Stimulated activated CD4-positive, alpha-beta T cell treated with anti-CD3 and anti-CD28 coated beads, TNF-alpha, amount 100 ng/mL, for 24 hours (primary cell): Measurements from ENCODE around the gene SMAD3.

ENCODE experiments used
- DNase-seq, 3 experiments: peaks; one replicate each; pipeline ENCODE4 v3.0.0-alpha.2; 2020; ENCODE audit warnings: low read depth in 3 of 3

Gene SMAD3

GRCh38 chr15:67196672-67197363 lies 131.4 kb downstream of the SMAD3 start:
- no peak for DNase-seq

- DNase-seq, result no peak
These were observed 131.9 kb downstream of the SMAD3 start for GRCh38 chr15:67197364-67197695.

- DNase-seq, result no peak
These were observed 132.9 kb downstream of the SMAD3 start for GRCh38 chr15:67198157-67198754.

- DNase-seq, result no peak
These were observed 134.0 kb downstream of the SMAD3 start for GRCh38 chr15:67199391-67199790.

- DNase-seq, result no peak
These were observed 134.7 kb downstream of the SMAD3 start for GRCh38 chr15:67199881-67200763.

GRCh38 chr15:67201136-67201535 lies 135.7 kb downstream of the SMAD3 start:
- DNase-seq, result no peak

- no peak for DNase-seq
These were observed 136.7 kb downstream of the SMAD3 start for GRCh38 chr15:67202091-67202490.

GRCh38 chr15:67202991-67203390 lies 137.6 kb downstream of the SMAD3 start:
- DNase-seq, result no peak

- no peak for DNase-seq
These were observed 142.3 kb downstream of the SMAD3 start for GRCh38 chr15:67207555-67208207.

GRCh38 chr15:67208396-67208795 lies 143.0 kb downstream of the SMAD3 start:
- DNase-seq, result no peak

- no peak for DNase-seq
These were observed 145.3 kb downstream of the SMAD3 start for GRCh38 chr15:67210555-67211168.

GRCh38 chr15:67212684-67213367 lies 147.4 kb downstream of the SMAD3 start:
- no peak for DNase-seq

GRCh38 chr15:67215102-67215501 lies 149.7 kb downstream of the SMAD3 start:
- no peak for DNase-seq

- no peak for DNase-seq
These were observed 151.5 kb downstream of the SMAD3 start for GRCh38 chr15:67216859-67217258.

- no peak for DNase-seq
These were observed 153.0 kb downstream of the SMAD3 start for GRCh38 chr15:67218428-67218827.

- no peak for DNase-seq
These were observed 153.9 kb downstream of the SMAD3 start for GRCh38 chr15:67219288-67219687.

- no peak for DNase-seq
These were observed 159.5 kb downstream of the SMAD3 start for GRCh38 chr15:67224889-67225288.

- no peak for DNase-seq
These were observed 159.9 kb downstream of the SMAD3 start for GRCh38 chr15:67225336-67225735.

GRCh38 chr15:67227431-67227830 lies 162.0 kb downstream of the SMAD3 start:
- no peak for DNase-seq

- DNase-seq, result no peak
These were observed 162.4 kb downstream of the SMAD3 start for GRCh38 chr15:67227846-67228245.

- no peak for DNase-seq
These were observed 162.9 kb downstream of the SMAD3 start for GRCh38 chr15:67228286-67228685.
